NT2/D1 (cell line): ENCODE results near the gene TGM1.

Source experiments
- YY1 ChIP-seq: IDR thresholded peaks from 2 replicates; pipeline ENCODE4 v1.6.1; 2011; ENCODE audit not compliant: insufficient read length, insufficient read depth
- ZNF274 ChIP-seq: IDR thresholded peaks from 2 replicates; pipeline ENCODE4 v1.6.1; 2011; ENCODE audit warnings: mild to moderate bottlenecking, low read depth, low read length

GRCh38 chr14:24241829-24242443 is 21.0 kb downstream of the TGM1 start:
- TF ChIP-seq YY1 (no peak), ZNF274 (no peak)
